GM20000 (cell line): Measurements from ENCODE around the gene PCDH1.
A peak's percentile ranks its signal among the peaks of the same experiment; 100 is the strongest.
"Not testable (repeated sequence)": the region's sequence is repeated elsewhere in the genome, so short reads cannot be mapped to it uniquely, and the experiment has no call there.

Experiments
- DNase-seq: peaks from one replicate; pipeline ENCODE4 v3.0.0; 2012; ENCODE audit warnings: low spot score
- CTCF ChIP-seq: IDR thresholded peaks from 2 replicates; pipeline ENCODE4 v1.5.1; 2012; ENCODE audit warnings: mild to moderate bottlenecking, control low read depth; ENCODE audit errors: extremely low read depth, missing control alignments

The PCDH1 gene

GRCh38 chr5:141897425-141897824 is 19.2 kb upstream of the PCDH1 start:
- no peak for TF ChIP-seq CTCF
- no peak for DNase-seq

- DNase-seq = not testable (repeated sequence)
These were observed 12.2 kb upstream of the PCDH1 start for GRCh38 chr5:141890429-141890828.

GRCh38 chr5:141889282-141889871 is 11.2 kb upstream of the PCDH1 start:
- peak; percentile 15 for TF ChIP-seq CTCF
- no peak for DNase-seq

- DNase-seq = no peak
- no peak for TF ChIP-seq CTCF
These were observed 5.7 kb upstream of the PCDH1 start for GRCh38 chr5:141883892-141884318.

GRCh38 chr5:141883184-141883891 is 5.1 kb upstream of the PCDH1 start:
- TF ChIP-seq CTCF = no peak

GRCh38 chr5:141882594-141883183 is 4.5 kb upstream of the PCDH1 start:
- DNase-seq = no peak
- TF ChIP-seq CTCF = no peak

More at GRCh38 chr5:141883184-141883891, 5.1 kb upstream of the PCDH1 start:
- no peak for DNase-seq

GRCh38 chr5:141881886-141882285 is 3.7 kb upstream of the PCDH1 start:
- TF ChIP-seq CTCF = no peak
- no peak for DNase-seq
